ENCODE measurements around the gene DNTT.
A peak's percentile ranks its signal among the peaks of the same experiment; 100 is the strongest.

DNTT gene

DNA sequence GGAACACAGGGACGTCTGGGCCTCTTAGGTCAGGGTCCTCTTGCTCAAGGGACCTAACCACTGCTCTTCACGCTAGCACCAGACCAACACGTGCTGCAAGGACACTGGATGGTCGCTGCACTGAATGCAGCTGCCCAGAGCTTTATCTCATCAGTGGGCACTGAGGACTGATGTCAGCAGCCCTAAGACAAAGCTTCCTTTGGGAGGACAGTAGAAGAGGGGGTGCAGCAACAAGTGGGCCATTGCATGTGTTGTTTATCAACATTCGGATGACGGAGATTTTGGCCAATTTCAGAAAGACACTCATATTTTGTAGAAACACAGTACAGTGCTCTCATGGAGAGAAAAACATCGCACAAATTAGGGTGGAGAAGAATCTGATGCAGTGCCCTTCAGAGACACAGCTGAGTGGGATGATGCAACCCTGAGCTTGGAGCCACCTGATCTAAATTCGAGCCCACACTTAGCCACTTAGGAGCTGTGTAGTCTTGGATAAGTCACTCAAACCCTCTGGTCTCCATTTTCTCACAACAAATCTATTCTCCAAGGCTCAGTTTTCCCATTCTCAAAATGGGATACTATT is 52.9 kb downstream of the DNTT start:
- no peak overlapping the region for H3K4me3 ChIP-seq (ENCODE audit: low read length)
- TF ChIP-seq, protein P1, sequence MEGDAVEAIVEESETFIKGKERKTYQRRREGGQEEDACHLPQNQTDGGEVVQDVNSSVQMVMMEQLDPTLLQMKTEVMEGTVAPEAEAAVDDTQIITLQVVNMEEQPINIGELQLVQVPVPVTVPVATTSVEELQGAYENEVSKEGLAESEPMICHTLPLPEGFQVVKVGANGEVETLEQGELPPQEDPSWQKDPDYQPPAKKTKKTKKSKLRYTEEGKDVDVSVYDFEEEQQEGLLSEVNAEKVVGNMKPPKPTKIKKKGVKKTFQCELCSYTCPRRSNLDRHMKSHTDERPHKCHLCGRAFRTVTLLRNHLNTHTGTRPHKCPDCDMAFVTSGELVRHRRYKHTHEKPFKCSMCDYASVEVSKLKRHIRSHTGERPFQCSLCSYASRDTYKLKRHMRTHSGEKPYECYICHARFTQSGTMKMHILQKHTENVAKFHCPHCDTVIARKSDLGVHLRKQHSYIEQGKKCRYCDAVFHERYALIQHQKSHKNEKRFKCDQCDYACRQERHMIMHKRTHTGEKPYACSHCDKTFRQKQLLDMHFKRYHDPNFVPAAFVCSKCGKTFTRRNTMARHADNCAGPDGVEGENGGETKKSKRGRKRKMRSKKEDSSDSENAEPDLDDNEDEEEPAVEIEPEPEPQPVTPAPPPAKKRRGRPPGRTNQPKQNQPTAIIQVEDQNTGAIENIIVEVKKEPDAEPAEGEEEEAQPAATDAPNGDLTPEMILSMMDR (IDR thresholded peaks at IDR 0.05; ENCODE audit: insufficient read depth, low read depth, low read length, missing control alignments): no peak
- no peak for DNase-seq (ENCODE audit: low read depth)

DNA sequence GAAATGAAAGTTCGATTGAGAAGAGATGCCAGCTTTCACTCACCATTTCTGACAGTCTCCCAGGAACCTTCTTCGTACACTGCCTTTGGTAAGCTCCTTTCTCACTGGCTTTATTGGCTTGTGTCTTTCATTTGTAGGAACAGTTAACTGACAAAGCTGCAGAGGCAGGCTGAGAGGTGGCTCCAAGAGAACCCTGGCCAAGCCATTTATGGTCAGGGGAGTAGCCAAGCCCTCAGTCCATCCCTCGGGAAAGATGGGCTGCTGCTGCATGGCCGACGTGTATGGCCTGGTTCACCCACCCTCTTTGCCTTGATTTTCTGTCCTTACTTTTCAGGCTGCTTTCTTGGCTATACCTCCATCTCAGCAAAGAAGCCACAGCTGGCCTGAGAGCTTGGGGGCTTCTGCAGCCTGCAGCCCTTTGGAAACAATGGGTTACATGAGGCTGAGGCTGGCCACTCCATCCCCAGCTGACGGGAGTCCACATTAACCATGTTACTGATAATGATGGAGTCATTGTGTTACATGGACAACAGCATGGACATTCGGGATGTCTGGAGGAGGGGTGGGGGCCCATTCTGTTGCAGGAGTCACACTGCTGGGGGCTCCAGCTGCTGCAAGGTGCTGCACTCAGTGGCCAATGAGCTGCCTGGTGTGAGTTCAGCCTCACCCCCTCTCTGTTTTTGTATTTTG is 54.8 kb downstream of the DNTT start, which contains the start of gene OPALIN:
Gene OPALIN, minus strand, starts transcription at position 152 of the 690 bp plus-strand sequence. Its CDS starts 106 bp downstream, at position 46.
- no peak within 1 kb of the TSS for H3K4me3 ChIP-seq (ENCODE audit: low read length)
- TF ChIP-seq, protein P1 (IDR thresholded peaks at IDR 0.05; ENCODE audit: insufficient read depth, low read depth, low read length, missing control alignments): no peak
- DNase-seq (ENCODE audit: low read depth): no peak

DNA sequence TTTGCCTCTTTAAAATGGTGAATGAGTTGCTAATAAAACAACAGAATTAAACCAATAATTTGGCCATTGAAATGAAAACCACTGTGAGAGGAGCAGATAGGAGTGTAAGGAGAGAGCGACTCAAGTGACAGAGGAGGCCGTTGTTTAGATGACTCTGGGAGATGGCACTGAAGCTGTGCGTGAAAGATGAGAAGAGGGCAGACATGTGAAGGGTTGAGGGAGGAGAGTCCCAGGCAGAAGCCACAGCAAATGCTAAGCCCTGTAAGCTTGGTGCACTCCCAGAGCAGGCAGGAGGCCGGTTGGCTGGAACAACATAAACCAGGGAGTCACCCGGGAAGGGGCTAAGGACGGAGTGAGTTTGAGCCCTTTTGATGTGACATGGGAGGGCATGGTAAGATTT is 55.4 kb downstream of the DNTT start:
- no peak overlapping the region for H3K4me3 ChIP-seq (ENCODE audit: low read length)
- TF ChIP-seq, protein P1 (IDR thresholded peaks at IDR 0.05; ENCODE audit: insufficient read depth, low read depth, low read length, missing control alignments): no peak
- DNase-seq (ENCODE audit: low read depth): no peak

DNA sequence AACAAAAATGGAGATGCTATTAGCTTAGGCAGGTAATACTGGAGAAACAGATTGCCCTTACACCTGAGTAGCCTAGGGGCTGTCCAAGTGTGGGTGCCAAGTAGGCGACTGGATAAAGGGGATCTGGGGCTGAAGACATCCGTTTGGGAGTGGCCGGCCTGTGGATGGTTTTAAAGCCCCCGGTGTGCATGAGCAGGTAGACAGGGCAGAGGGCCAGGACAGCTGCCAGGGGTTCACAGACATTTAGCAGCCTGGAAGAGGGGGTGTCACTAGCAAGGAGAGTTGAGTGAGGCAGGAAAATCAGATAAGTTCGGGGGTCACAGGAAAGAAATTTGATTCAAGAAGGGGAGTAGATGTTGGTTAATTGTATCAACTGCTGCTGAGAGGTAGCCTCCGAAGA is 56.1 kb downstream of the DNTT start:
- no peak overlapping the region for H3K4me3 ChIP-seq (ENCODE audit: low read length)
- DNase-seq (ENCODE audit: low read depth): no peak
- TF ChIP-seq, protein P1 (IDR thresholded peaks at IDR 0.05; ENCODE audit: insufficient read depth, low read depth, low read length, missing control alignments): no peak

DNA sequence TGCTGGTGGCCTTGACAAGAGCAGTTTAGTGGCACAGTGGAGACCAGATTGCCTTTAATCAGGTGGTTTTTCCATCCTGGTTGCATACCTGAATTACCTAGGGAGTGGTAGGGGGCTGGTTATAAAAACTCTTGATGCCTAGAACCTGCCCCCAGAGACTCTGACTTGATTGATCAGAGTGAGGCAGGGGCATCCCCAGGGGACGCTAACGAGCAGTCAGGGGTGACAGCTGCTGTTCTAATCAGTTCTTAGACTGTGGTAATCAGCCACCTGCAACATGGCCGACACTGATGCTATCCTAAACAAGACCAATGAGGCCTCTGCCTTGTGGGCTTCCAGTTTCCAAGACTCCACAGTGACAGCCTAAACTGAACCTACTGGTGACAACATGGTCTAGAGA is 56.5 kb downstream of the DNTT start:
- DNase-seq (ENCODE audit: low read depth): no peak
- H3K4me3 ChIP-seq (ENCODE audit: low read length): no peak overlapping the region
- TF ChIP-seq, protein P1 (IDR thresholded peaks at IDR 0.05; ENCODE audit: insufficient read depth, low read depth, low read length, missing control alignments): no peak

DNA sequence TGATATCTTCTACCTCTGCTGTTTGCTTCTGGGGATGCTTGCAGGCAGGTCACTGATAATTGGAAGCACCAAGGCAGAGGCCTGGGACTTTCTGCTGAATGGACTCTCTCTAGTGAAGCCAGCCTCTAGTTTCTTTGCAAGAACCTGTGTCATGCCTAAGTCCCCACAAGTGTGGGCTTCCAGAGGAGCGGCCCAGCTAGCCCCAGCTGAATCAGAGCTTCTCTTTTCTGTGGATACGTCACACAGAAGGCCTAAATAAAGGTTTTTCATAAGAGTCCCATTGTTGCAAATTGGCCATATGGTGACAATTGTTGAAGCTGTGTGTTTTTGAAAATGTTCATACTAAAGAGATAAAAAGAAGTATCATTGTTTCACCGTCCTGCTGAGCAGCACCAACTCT is 61.3 kb downstream of the DNTT start:
- no peak overlapping the region for H3K4me3 ChIP-seq (ENCODE audit: low read length)
- TF ChIP-seq, protein P1 (IDR thresholded peaks at IDR 0.05; ENCODE audit: insufficient read depth, low read depth, low read length, missing control alignments): no peak
- DNase-seq (ENCODE audit: low read depth): no peak

DNA sequence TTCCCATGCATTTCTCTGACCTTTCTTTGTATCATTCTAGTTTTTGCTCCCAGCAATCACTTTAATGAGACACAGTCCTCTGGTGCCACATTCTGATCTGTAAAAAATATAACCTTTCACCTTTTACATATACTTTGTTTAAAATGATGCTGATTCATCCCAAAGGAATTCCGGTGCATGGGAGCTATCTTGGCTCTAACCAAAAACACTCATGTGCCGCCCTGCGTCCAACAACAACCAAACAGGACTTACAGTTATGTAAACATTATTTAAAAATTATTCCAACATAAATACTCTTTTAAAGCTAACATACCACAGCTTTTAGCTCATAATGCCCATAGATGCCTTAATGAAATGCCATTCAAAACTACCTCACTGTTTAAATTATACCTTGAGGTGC is 62.3 kb downstream of the DNTT start:
- peak; percentile 47 for DNase-seq (ENCODE audit: low read depth)
- TF ChIP-seq, protein P1 (IDR thresholded peaks at IDR 0.05; ENCODE audit: insufficient read depth, low read depth, low read length, missing control alignments): no peak
- no peak overlapping the region for H3K4me3 ChIP-seq (ENCODE audit: low read length)

All from epithelial cell of esophagus (primary cell).